Mesothelial cell of epicardium (in vitro differentiated cells): ENCODE measurements around the gene UBL7. TPM values are rescaled to one million over a fixed set of nuclear protein-coding genes. Genes with fewer than 3 reads are reported as not detected.

Source experiments
- DNase-seq, 2 experiments: peaks; one replicate each; pipeline ENCODE4 v3.0.0; 2021; ENCODE audit warnings: low spot score in 2 of 2; ENCODE audit not compliant: unreplicated experiment in 2 of 2
- H3K27ac Mint-ChIP-seq: 2 replicates; pipeline ENCODE4 v1.8.0; 2021; ENCODE audit warnings: mixed read lengths
- H3K27me3 Mint-ChIP-seq: 2 replicates; pipeline ENCODE4 v1.8.0; 2021; ENCODE audit warnings: low read depth, mixed read lengths
- H3K36me3 Mint-ChIP-seq: 2 replicates; pipeline ENCODE4 v1.8.0; 2021; ENCODE audit warnings: mixed read lengths
- H3K4me1 Mint-ChIP-seq: 2 replicates; pipeline ENCODE4 v1.8.0; 2021; ENCODE audit warnings: mixed read lengths
- H3K4me3 Mint-ChIP-seq: 2 replicates; pipeline ENCODE4 v1.8.0; 2021; ENCODE audit warnings: mild to moderate bottlenecking, moderate library complexity, mixed read lengths
- H3K9me3 Mint-ChIP-seq: 2 replicates; pipeline ENCODE4 v1.8.0; 2021; ENCODE audit warnings: mixed read lengths
- total RNA-seq: library from RNA; stranded (reverse); gene quantifications from 3 replicates; pipeline ENCODE4 v1.2.1, GENCODE V29; 2021
- TF ChIP-seq, protein P1 (sequence below): fragments of 200-600 bp; sonication (generic); IDR thresholded peaks from one replicate; pipeline ENCODE4 v1.5.0; 2021; ENCODE audit warnings: antibody characterized with exemption; ENCODE audit not compliant: unreplicated experiment

Gene UBL7, protein sequence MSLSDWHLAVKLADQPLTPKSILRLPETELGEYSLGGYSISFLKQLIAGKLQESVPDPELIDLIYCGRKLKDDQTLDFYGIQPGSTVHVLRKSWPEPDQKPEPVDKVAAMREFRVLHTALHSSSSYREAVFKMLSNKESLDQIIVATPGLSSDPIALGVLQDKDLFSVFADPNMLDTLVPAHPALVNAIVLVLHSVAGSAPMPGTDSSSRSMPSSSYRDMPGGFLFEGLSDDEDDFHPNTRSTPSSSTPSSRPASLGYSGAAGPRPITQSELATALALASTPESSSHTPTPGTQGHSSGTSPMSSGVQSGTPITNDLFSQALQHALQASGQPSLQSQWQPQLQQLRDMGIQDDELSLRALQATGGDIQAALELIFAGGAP
- total RNA-seq: 43.2 to 49.6 TPM (median 47.1 TPM) in 3 replicates

DNA sequence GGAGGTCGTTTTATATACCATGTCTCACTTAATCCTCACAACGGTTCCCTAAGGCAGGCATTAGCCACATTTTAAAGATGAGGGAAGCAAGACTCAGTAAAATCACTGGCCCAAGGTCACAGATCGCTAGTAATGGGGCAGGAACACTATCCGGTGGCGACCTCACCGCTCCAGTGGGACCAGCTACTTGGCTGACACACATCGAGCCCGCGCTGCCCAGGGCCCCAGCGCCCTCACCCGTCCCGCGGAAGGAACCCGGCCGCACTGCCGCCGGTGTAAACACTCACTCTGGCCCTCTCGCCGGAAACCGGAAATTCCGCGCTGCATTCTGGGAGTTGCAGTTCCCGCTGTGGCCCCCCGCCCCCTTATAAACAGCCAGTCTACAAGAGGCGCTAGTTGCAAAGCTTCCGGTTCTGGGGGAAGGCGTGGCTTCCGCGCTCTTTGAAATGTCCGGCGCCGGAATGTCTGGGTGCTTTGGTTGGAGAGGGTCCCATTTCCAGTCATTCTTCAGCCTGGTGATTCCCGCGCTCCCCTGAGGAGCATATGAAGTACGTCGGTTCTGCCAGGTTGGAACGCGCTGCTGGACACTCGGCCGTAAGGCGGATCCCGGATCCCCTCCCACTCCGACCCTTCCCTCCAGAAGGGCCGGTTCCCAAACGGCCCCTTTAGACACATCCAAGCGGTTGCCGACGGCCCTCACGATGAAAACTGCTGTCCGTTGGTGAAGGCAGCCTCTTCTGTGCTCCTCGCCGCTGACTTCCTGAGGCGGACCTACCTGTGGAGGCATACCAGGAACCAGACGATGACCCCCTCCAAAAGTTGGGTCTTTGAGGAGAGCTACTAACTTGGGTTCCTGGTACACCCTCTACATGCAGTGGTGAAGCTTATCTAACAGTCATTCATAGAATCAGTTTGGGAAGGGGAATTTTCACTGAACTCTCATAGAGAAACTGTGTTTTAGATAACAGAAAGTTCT, at the start of gene UBL7:
Gene UBL7 (minus strand): TSS at position 290 of the 976 bp plus-strand sequence. CDS start 2,293 bp downstream, outside the sequence.
- peaks cover 33% of the 10 kb centered on the region for H3K36me3 Mint-ChIP-seq
- TF ChIP-seq, protein P1, sequence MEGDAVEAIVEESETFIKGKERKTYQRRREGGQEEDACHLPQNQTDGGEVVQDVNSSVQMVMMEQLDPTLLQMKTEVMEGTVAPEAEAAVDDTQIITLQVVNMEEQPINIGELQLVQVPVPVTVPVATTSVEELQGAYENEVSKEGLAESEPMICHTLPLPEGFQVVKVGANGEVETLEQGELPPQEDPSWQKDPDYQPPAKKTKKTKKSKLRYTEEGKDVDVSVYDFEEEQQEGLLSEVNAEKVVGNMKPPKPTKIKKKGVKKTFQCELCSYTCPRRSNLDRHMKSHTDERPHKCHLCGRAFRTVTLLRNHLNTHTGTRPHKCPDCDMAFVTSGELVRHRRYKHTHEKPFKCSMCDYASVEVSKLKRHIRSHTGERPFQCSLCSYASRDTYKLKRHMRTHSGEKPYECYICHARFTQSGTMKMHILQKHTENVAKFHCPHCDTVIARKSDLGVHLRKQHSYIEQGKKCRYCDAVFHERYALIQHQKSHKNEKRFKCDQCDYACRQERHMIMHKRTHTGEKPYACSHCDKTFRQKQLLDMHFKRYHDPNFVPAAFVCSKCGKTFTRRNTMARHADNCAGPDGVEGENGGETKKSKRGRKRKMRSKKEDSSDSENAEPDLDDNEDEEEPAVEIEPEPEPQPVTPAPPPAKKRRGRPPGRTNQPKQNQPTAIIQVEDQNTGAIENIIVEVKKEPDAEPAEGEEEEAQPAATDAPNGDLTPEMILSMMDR: no peak

DNA sequence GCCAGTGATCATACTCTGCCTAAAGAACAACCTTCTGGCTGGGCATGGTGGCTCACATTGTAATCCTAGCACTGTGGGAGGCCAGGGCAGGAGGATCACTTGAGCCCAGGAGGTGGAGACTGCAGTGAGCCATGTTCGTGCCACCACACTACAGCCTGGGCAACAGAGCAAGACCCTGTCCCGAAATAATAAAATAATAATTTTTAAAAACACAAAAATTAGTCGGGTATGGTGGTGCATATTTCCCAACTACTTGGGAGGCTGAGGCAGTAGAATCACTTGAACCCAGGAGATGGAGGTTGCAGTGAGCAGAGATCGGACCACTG, 45.5 kb upstream of the UBL7 start:
- no peak for DNase-seq
- H3K4me3 Mint-ChIP-seq: no peak overlapping the region
- H3K27ac Mint-ChIP-seq: no peak overlapping the region
- TF ChIP-seq, protein P1: no peak
- H3K27me3 Mint-ChIP-seq: no peaks in the 10 kb centered on the region
- H3K9me3 Mint-ChIP-seq: peaks cover 4% of the 10 kb centered on the region
- H3K4me1 Mint-ChIP-seq: no peaks in the 10 kb centered on the region
- peaks cover 12% of the 10 kb centered on the region for H3K36me3 Mint-ChIP-seq

More for the DNA sequence above, at the start of gene UBL7:
- DNase-seq: peak; percentile 92 to 95
- Mint-ChIP-seq H3K4me1 (peaks cover 20% of the 10 kb centered on the region), H3K27ac (peak within 1 kb of the TSS; percentile 97), H3K9me3 (peaks cover 19% of the 10 kb centered on the region), H3K4me3 (peak within 1 kb of the TSS; percentile 83), H3K27me3 (no peaks in the 10 kb centered on the region)

DNA sequence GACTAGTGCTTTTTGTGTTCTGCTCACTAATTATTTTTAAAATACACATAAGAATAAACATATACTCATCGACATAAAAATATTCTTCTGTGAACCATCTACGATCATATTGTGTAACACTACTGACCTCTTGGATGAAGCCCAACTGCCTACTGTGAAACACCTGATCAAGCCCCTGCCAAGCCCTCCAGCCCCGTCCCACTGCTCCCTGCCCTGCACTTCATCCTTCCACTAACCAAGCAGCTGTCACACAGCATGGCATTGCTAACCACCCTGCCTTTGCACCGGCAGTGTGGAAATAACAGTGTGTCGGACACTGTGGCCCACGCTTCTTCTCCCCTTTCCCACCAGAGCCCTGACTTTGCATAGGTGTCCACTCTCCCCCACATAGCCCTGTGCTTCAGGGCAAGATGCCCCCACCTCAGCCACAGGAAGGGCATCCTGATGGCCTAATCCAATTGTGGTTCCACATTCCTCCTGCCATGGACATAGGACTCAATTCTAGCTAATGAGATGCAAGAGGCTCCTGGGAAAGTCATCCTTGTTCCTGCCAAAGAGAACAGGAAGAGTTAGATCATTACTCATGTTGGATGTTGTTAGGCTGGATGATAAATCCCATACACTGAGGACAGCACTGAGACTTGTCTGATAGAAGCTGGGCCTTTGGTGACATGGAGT, 45.0 kb upstream of the UBL7 start:
- Mint-ChIP-seq H3K36me3 (peaks cover 12% of the 10 kb centered on the region), H3K4me3 (no peak overlapping the region), H3K4me1 (no peaks in the 10 kb centered on the region), H3K27ac (no peak overlapping the region), H3K27me3 (no peaks in the 10 kb centered on the region), H3K9me3 (peaks cover 4% of the 10 kb centered on the region)
- TF ChIP-seq, protein P1: no peak
- no peak for DNase-seq

DNA sequence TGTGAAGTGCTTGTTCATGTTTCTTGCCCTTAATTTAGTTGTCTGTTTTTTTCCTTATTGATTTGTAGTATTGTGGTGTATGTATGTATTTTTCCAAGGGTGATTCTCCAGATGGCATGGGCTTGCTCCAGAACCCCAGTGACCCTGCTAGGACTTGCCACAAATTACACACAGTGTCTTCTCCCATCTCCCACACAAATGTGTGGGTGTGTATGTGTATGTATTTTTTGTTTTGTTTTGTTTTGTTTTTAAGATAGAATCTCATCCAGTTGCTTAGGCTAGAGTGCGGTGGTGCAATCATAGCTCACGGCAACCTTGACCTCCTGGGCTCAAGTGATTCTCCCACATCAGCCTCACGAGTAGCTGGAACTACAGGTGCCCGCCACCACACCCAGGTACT, 43.9 kb upstream of the UBL7 start:
- peaks cover 12% of the 10 kb centered on the region for H3K36me3 Mint-ChIP-seq
- H3K9me3 Mint-ChIP-seq: peaks cover 4% of the 10 kb centered on the region
- no peak for DNase-seq
- TF ChIP-seq, protein P1: no peak
- no peak overlapping the region for H3K27ac Mint-ChIP-seq
- no peaks in the 10 kb centered on the region for H3K27me3 Mint-ChIP-seq
- no peak overlapping the region for H3K4me3 Mint-ChIP-seq
- no peaks in the 10 kb centered on the region for H3K4me1 Mint-ChIP-seq

DNA sequence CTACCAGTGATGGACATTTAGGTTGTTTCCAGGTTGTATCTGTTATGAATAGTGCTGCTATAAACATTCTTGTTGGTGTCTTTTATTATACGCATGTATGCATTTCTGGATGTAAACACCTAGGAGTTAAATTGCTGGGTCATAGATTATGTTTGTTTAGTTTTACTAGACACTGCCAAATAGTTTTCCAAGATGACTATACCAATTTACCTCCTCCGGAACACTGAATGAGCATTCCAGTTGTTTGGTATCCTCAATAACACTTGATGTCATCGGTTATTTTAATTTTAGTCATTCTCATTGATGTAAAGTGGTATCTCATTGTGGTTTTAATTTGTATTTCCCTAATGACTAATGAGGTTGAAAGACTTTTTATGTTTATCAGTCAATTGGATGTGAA, 43.5 kb upstream of the UBL7 start:
- no peaks in the 10 kb centered on the region for H3K4me1 Mint-ChIP-seq
- peaks cover 12% of the 10 kb centered on the region for H3K36me3 Mint-ChIP-seq
- DNase-seq: no peak
- peaks cover 4% of the 10 kb centered on the region for H3K9me3 Mint-ChIP-seq
- no peak overlapping the region for H3K4me3 Mint-ChIP-seq
- TF ChIP-seq, protein P1: no peak
- no peaks in the 10 kb centered on the region for H3K27me3 Mint-ChIP-seq
- no peak overlapping the region for H3K27ac Mint-ChIP-seq
